CD8-positive, alpha-beta memory T cell (primary cell): ENCODE measurements around the gene ACSS2. TPM values are rescaled to one million over a fixed set of nuclear protein-coding genes. Genes with fewer than 3 reads are reported as not detected.

Source experiments
- CTCF ChIA-PET: fragments of 350-600 bp; sonication (Branson Sonifier 250); formaldehyde crosslinking; loops from one replicate; lab custom pipeline; 2021; ENCODE audit warnings: antibody characterized with exemption; lab: Charles Lee
- POLR2A ChIA-PET: fragments of 350-600 bp; sonication (Branson Sonifier 250); formaldehyde crosslinking; loops from one replicate; lab custom pipeline; 2021; ENCODE audit warnings: antibody characterized with exemption; lab: Charles Lee
- DNase-seq, 5 donors: peaks; one replicate each; pipeline versions ENCODE4 v3.0.0 to v3.0.0-alpha.2; 2020 to 2022; ENCODE audit warnings: mixed read lengths in 1 of 5
- H3K27ac ChIP-seq: one replicate; pipeline ENCODE4 v1.7.0; 2013; ENCODE audit warnings: low read depth, mild to moderate bottlenecking, low read length, moderate library complexity
- H3K27me3 ChIP-seq: 2 replicates; pipeline ENCODE4 v1.7.0; 2013; ENCODE audit warnings: low read length, mild to moderate bottlenecking; ENCODE audit not compliant: insufficient read depth, poor library complexity, severe bottlenecking
- H3K36me3 ChIP-seq: 2 replicates; pipeline ENCODE4 v1.7.0; 2013; ENCODE audit warnings: mild to moderate bottlenecking, low read length, moderate library complexity; ENCODE audit not compliant: insufficient read depth
- H3K4me1 ChIP-seq: 2 replicates; pipeline ENCODE4 v1.7.0; 2013; ENCODE audit warnings: mild to moderate bottlenecking, low read length, moderate library complexity; ENCODE audit not compliant: insufficient read depth
- H3K4me3 ChIP-seq: 2 replicates; pipeline ENCODE4 v1.7.0; 2013; ENCODE audit warnings: mild to moderate bottlenecking, low read length
- H3K9me3 ChIP-seq: 2 replicates; pipeline ENCODE4 v1.7.0; 2013; ENCODE audit warnings: mild to moderate bottlenecking, low read length
- H3K27ac Mint-ChIP-seq, 8 donors: one replicate each; pipeline ENCODE4 v1.8.0; 2020 to 2021; ENCODE audit warnings: mixed read lengths in 8 of 8, mild to moderate bottlenecking in 6 of 8, inconsistent platforms in 3 of 8, moderate library complexity in 3 of 8
- H3K27me3 Mint-ChIP-seq, 2 donors: one replicate each; pipeline ENCODE4 v1.8.0; 2020 to 2021; ENCODE audit warnings: mixed read lengths in 2 of 2, mild to moderate bottlenecking in 1 of 2, moderate library complexity in 1 of 2
- H3K36me3 Mint-ChIP-seq, 3 donors: one replicate each; pipeline ENCODE4 v1.8.0; 2020 to 2021; ENCODE audit warnings: mixed read lengths in 3 of 3, inconsistent platforms in 1 of 3, mild to moderate bottlenecking in 1 of 3
- H3K4me1 Mint-ChIP-seq, 3 donors: one replicate each; pipeline ENCODE4 v1.8.0; 2020 to 2021; ENCODE audit warnings: mixed read lengths in 3 of 3, inconsistent platforms in 1 of 3, mild to moderate bottlenecking in 1 of 3
- H3K4me3 Mint-ChIP-seq, 7 donors: one replicate each; pipeline ENCODE4 v1.8.0; 2020 to 2021; ENCODE audit warnings: mixed read lengths in 7 of 7, mild to moderate bottlenecking in 6 of 7, moderate library complexity in 4 of 7, inconsistent platforms in 2 of 7
- H3K9me3 Mint-ChIP-seq, 5 donors: one replicate each; pipeline ENCODE4 v1.8.0; 2020 to 2022; ENCODE audit warnings: mixed read lengths in 5 of 5, mild to moderate bottlenecking in 3 of 5, moderate library complexity in 2 of 5, inconsistent platforms in 1 of 5
- polyA plus RNA-seq: library from polyadenylated mRNA; unstranded; fragments of 300-500 nt; fragmentation: Illumina TruSeq; gene quantifications from one replicate; pipeline ENCODE4 v1.2.3, GENCODE V29; 2021
- total RNA-seq, 2 experiments: library from RNA; stranded (reverse); gene quantifications; one replicate each; pipeline ENCODE4 v1.2.3, GENCODE V29; 2021

The ACSS2 gene
- total and polyA plus RNA-seq, 3 experiments from 2014 or later = 5.3 to 7.2 (median 6.0) TPM

DNA sequence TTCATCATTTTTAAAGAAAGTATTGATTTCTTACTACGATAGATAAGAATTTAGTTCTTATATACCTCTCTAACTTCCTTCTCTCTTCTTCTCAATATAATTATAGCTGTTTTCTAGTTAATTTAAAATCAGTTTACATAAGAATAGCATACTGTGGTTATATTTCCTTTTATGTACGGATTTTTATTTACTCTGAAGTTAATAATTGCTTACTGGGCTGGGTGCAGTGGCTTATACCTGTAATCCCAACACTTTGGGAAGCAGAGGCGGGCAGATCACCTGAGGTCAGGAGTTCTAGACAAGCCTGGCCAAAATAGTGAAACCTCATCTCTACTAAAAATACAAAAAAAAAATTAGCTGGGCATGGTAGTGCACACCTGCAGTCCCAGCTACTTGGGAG, 9.7 kb downstream of the ACSS2 start:
- Mint-ChIP-seq H3K9me3 (no peaks in the 10 kb centered on the region), H3K27ac (no peak overlapping the region), H3K4me3 (no peak overlapping the region), H3K4me1 (peaks cover 0 to 4% (median 1%) of the 10 kb centered on the region in 3 donors), H3K36me3 (peaks cover 0 to 9% (median 6%) of the 10 kb centered on the region in 3 donors), H3K27me3 (no peaks in the 10 kb centered on the region)
- Histone ChIP-seq H3K27me3 (no peaks in the 10 kb centered on the region), H3K36me3 (peaks cover 3% of the 10 kb centered on the region), H3K9me3 (no peaks in the 10 kb centered on the region), H3K4me3 (no peak overlapping the region), H3K4me1 (peaks cover 5% of the 10 kb centered on the region), H3K27ac (no peak overlapping the region)
- DNase-seq = no peak
- ChIA-PET POLR2A (no interaction called here), CTCF (interaction anchor here (1.4 kb wide), 1 partner anchor 13 kb away, joined by 3 read pairs; no protein-coding TSS in a partner anchor)

GRCh38 chr20:34887023-34887422, 10.6 kb downstream of the ACSS2 start:
- no peak overlapping the region for H3K4me3 Mint-ChIP-seq
- peaks cover 13% of the 10 kb centered on the region for H3K4me1 ChIP-seq
- H3K36me3 Mint-ChIP-seq = peaks cover 0 to 9% (median 6%) of the 10 kb centered on the region in 3 donors
- H3K9me3 Mint-ChIP-seq = no peaks in the 10 kb centered on the region
- no peak overlapping the region for H3K27ac ChIP-seq
- no peak for DNase-seq
- no peaks in the 10 kb centered on the region for H3K27me3 Mint-ChIP-seq
- no peaks in the 10 kb centered on the region for H3K27me3 ChIP-seq
- peaks cover 0 to 9% (median 5%) of the 10 kb centered on the region in 3 donors for H3K4me1 Mint-ChIP-seq
- ChIA-PET POLR2A (no interaction called here), CTCF (interaction anchor here (1.4 kb wide), 1 partner anchor 14 kb away, joined by 3 read pairs; no protein-coding TSS in a partner anchor)
- no peak overlapping the region for H3K4me3 ChIP-seq
- no peaks in the 10 kb centered on the region for H3K9me3 ChIP-seq
- H3K27ac Mint-ChIP-seq = no peak overlapping the region
- H3K36me3 ChIP-seq = peaks cover 3% of the 10 kb centered on the region

GRCh38 chr20:34888468-34888867, 12.1 kb downstream of the ACSS2 start:
- no peak overlapping the region for H3K27ac ChIP-seq
- ChIA-PET POLR2A (no interaction called here), CTCF (interaction anchor here (0.9 kb wide), 1 partner anchor 12 kb away, joined by 3 read pairs; no protein-coding TSS in a partner anchor)
- H3K4me1 ChIP-seq = peaks cover 15% of the 10 kb centered on the region
- H3K4me3 ChIP-seq = no peak overlapping the region
- peaks cover 0 to 9% (median 5%) of the 10 kb centered on the region in 3 donors for H3K4me1 Mint-ChIP-seq
- H3K27me3 ChIP-seq = no peaks in the 10 kb centered on the region
- no peaks in the 10 kb centered on the region for H3K9me3 Mint-ChIP-seq
- H3K36me3 Mint-ChIP-seq = peaks cover 0 to 6% (median 1%) of the 10 kb centered on the region in 3 donors
- H3K9me3 ChIP-seq = no peaks in the 10 kb centered on the region
- peaks cover 3% of the 10 kb centered on the region for H3K36me3 ChIP-seq
- H3K27me3 Mint-ChIP-seq = no peaks in the 10 kb centered on the region
- H3K27ac Mint-ChIP-seq = no peak overlapping the region
- DNase-seq = no peak
- no peak overlapping the region for H3K4me3 Mint-ChIP-seq

GRCh38 chr20:34891166-34892062, 15.0 kb downstream of the ACSS2 start:
- H3K36me3 Mint-ChIP-seq = peaks cover 0 to 6% (median 0%) of the 10 kb centered on the region in 3 donors
- H3K27me3 Mint-ChIP-seq = no peaks in the 10 kb centered on the region
- Histone ChIP-seq H3K27me3 (no peaks in the 10 kb centered on the region), H3K4me3 (no peak overlapping the region), H3K9me3 (no peaks in the 10 kb centered on the region), H3K4me1 (peaks cover 15% of the 10 kb centered on the region), H3K27ac (no peak overlapping the region), H3K36me3 (peaks cover 3% of the 10 kb centered on the region)
- peak overlapping the region in 2 of 8 donors; percentile 0 to 47 for H3K27ac Mint-ChIP-seq
- H3K9me3 Mint-ChIP-seq = no peaks in the 10 kb centered on the region
- H3K4me1 Mint-ChIP-seq = peaks cover 0 to 9% (median 5%) of the 10 kb centered on the region in 3 donors
- H3K4me3 Mint-ChIP-seq = no peak overlapping the region
- POLR2A ChIA-PET = interaction anchor here (0.6 kb wide), 1 partner anchor 18 kb away, joined by 3 read pairs; no protein-coding TSS in a partner anchor
- CTCF ChIA-PET = no interaction called here
- no peak for DNase-seq

DNA sequence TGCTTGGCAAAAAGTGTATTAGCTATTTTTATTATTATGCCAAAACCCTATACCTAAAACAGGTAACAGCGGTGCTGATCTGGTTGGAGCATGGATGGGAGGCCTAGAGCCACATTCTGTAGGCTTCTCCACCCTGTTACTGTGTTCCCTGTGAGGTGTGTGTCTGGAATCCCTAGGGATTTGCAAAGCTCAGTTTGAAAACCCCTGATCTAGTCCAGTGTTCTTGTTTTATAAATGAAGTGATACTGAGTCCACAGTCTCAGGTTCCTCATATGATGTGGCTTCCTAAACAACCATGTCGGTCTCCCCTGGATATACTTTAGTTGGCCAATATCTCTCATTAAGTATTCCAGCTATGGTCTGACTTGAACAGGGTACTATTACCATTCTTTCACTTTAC, 16.3 kb downstream of the ACSS2 start:
- Mint-ChIP-seq H3K4me1 (peaks cover 0 to 9% (median 5%) of the 10 kb centered on the region in 3 donors), H3K27ac (no peak overlapping the region), H3K36me3 (peaks cover 0 to 6% (median 0%) of the 10 kb centered on the region in 3 donors), H3K9me3 (no peaks in the 10 kb centered on the region), H3K4me3 (no peak overlapping the region), H3K27me3 (no peaks in the 10 kb centered on the region)
- ChIA-PET CTCF (interaction anchor here (1.8 kb wide), 1 partner anchor 20 kb away, joined by 4 read pairs; the partner anchor contains the start of gene GGT7), POLR2A (no interaction called here)
- H3K4me3 ChIP-seq = no peak overlapping the region
- H3K27ac ChIP-seq = no peak overlapping the region
- no peaks in the 10 kb centered on the region for H3K27me3 ChIP-seq
- no peak for DNase-seq
- no peaks in the 10 kb centered on the region for H3K36me3 ChIP-seq
- H3K4me1 ChIP-seq = peaks cover 15% of the 10 kb centered on the region
- no peaks in the 10 kb centered on the region for H3K9me3 ChIP-seq

DNA sequence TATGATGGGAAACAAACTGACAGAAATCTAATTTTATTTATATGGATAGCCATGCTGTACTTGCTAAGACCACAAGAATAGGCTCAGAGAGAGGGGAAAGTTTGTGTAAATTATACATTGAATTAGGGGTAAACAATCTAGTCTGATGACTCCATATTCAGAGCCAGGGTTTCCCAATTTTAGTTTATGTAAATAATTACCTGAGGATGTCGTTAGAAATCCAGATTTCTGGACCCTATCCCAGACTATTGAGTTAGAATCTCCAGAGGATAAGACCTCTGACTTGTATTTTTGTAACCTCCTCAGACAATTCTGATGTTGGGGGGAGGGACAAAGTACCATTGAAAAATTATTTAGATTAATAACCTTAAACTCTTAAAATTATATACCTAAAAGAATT, 18.3 kb downstream of the ACSS2 start:
- Histone ChIP-seq H3K4me1 (peaks cover 15% of the 10 kb centered on the region), H3K9me3 (no peaks in the 10 kb centered on the region), H3K27me3 (no peaks in the 10 kb centered on the region), H3K4me3 (no peak overlapping the region), H3K36me3 (no peaks in the 10 kb centered on the region), H3K27ac (no peak overlapping the region)
- Mint-ChIP-seq H3K9me3 (no peaks in the 10 kb centered on the region), H3K27me3 (no peaks in the 10 kb centered on the region), H3K4me1 (peaks cover 0 to 9% (median 5%) of the 10 kb centered on the region in 3 donors), H3K4me3 (no peak overlapping the region), H3K36me3 (peaks cover 0 to under 1% (median 0%) of the 10 kb centered on the region in 3 donors), H3K27ac (no peak overlapping the region)
- ChIA-PET CTCF (no interaction called here), POLR2A (no interaction called here)
- DNase-seq = no peak

DNA sequence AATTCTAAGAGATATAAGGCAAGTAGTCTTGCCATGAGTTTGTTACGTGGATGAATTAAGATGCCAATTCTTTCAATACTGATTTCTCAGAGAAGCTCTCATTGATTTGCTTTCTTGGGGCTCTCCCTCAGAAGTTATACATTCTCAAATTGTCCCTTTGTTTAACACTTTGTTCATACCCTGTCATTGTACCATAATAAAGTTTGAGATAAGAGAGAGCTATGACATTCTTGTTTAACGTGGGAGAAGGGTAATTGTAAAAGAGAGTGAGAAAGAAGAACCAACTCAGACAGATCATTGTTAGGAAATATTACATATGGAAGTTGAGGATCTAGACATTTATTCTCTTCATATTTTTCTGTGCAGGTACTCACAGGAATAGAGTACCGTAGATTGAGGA, 19.1 kb downstream of the ACSS2 start:
- Histone ChIP-seq H3K27me3 (no peaks in the 10 kb centered on the region), H3K4me1 (peaks cover 15% of the 10 kb centered on the region), H3K4me3 (no peak overlapping the region), H3K36me3 (no peaks in the 10 kb centered on the region), H3K9me3 (no peaks in the 10 kb centered on the region), H3K27ac (no peak overlapping the region)
- H3K27me3 Mint-ChIP-seq = no peaks in the 10 kb centered on the region
- no peak overlapping the region for H3K4me3 Mint-ChIP-seq
- peaks cover 0 to 9% (median 5%) of the 10 kb centered on the region in 3 donors for H3K4me1 Mint-ChIP-seq
- no peak for DNase-seq
- H3K36me3 Mint-ChIP-seq = peaks cover 0 to 2% (median 0%) of the 10 kb centered on the region in 3 donors
- H3K9me3 Mint-ChIP-seq = no peaks in the 10 kb centered on the region
- no peak overlapping the region for H3K27ac Mint-ChIP-seq
- POLR2A ChIA-PET = no interaction called here
- CTCF ChIA-PET = no interaction called here

- H3K9me3 ChIP-seq = no peaks in the 10 kb centered on the region
- Mint-ChIP-seq H3K9me3 (no peaks in the 10 kb centered on the region), H3K27ac (no peak overlapping the region), H3K27me3 (peaks cover 0 to under 1% of the 10 kb centered on the region in 2 donors), H3K4me1 (peaks cover 0 to 5% (median 3%) of the 10 kb centered on the region in 3 donors), H3K36me3 (peaks cover 0 to 2% (median 0%) of the 10 kb centered on the region in 3 donors), H3K4me3 (no peak overlapping the region)
- H3K4me1 ChIP-seq = peaks cover 10% of the 10 kb centered on the region
- H3K27ac ChIP-seq = no peak overlapping the region
- POLR2A ChIA-PET = no interaction called here
- no peak for DNase-seq
- CTCF ChIA-PET = no interaction called here
- no peak overlapping the region for H3K4me3 ChIP-seq
- H3K27me3 ChIP-seq = no peaks in the 10 kb centered on the region
- H3K36me3 ChIP-seq = no peaks in the 10 kb centered on the region
Measured at GRCh38 chr20:34896086-34896621, 19.7 kb downstream of the ACSS2 start.
